Measurements from ENCODE around the gene TEC.
"Not testable (repeated sequence)": the region's sequence is repeated elsewhere in the genome, so short reads cannot be mapped to it uniquely, and the experiment has no call there.

Gene TEC

GRCh38 chr4:48243887-48244286, 25.8 kb downstream of the TEC start:
- no peak for DNase-seq (ENCODE audit: extremely low read depth in 1 of 2, low read depth in 1 of 2)

- no peak for DNase-seq (ENCODE audit: extremely low read depth in 1 of 2, low read depth in 1 of 2)
Measured at GRCh38 chr4:48243429-48243828, 26.2 kb downstream of the TEC start.

- no peak for DNase-seq (ENCODE audit: extremely low read depth in 1 of 2, low read depth in 1 of 2)
Measured at GRCh38 chr4:48242511-48243195, 27.0 kb downstream of the TEC start.

GRCh38 chr4:48241731-48242130, 27.9 kb downstream of the TEC start:
- no peak for DNase-seq (ENCODE audit: extremely low read depth in 1 of 2, low read depth in 1 of 2)

GRCh38 chr4:48237996-48238645, 31.5 kb downstream of the TEC start:
- no peak for DNase-seq (ENCODE audit: extremely low read depth in 1 of 2, low read depth in 1 of 2)

- no peak for DNase-seq (ENCODE audit: extremely low read depth in 1 of 2, low read depth in 1 of 2)
Measured at GRCh38 chr4:48235050-48235449, 34.6 kb downstream of the TEC start.

- DNase-seq (ENCODE audit: extremely low read depth in 1 of 2, low read depth in 1 of 2): no peak
Measured at GRCh38 chr4:48234575-48234974, 35.1 kb downstream of the TEC start.

GRCh38 chr4:48228949-48229348, 40.7 kb downstream of the TEC start:
- no peak for DNase-seq (ENCODE audit: extremely low read depth in 1 of 2, low read depth in 1 of 2)

- DNase-seq (ENCODE audit: extremely low read depth in 1 of 2, low read depth in 1 of 2): no peak
Measured at GRCh38 chr4:48227662-48228061, 42.0 kb downstream of the TEC start.

- no peak for DNase-seq (ENCODE audit: extremely low read depth in 1 of 2, low read depth in 1 of 2)
Measured at GRCh38 chr4:48226199-48226598, 43.4 kb downstream of the TEC start.

GRCh38 chr4:48225368-48226141, 44.1 kb downstream of the TEC start:
- DNase-seq (ENCODE audit: extremely low read depth in 1 of 2, low read depth in 1 of 2): no peak

- no peak for DNase-seq (ENCODE audit: extremely low read depth in 1 of 2, low read depth in 1 of 2)
Measured at GRCh38 chr4:48224606-48225005, 45.0 kb downstream of the TEC start.

GRCh38 chr4:48223633-48224295, 45.9 kb downstream of the TEC start:
- no peak for DNase-seq (ENCODE audit: extremely low read depth in 1 of 2, low read depth in 1 of 2)

- DNase-seq (ENCODE audit: extremely low read depth in 1 of 2, low read depth in 1 of 2): no peak
Measured at GRCh38 chr4:48222491-48222890, 47.1 kb downstream of the TEC start.

- not testable (repeated sequence) for DNase-seq (ENCODE audit: extremely low read depth in 1 of 2, low read depth in 1 of 2)
Measured at GRCh38 chr4:48219430-48219829, 50.2 kb downstream of the TEC start.

GRCh38 chr4:48216563-48216962, 53.1 kb downstream of the TEC start:
- no peak for DNase-seq (ENCODE audit: extremely low read depth in 1 of 2, low read depth in 1 of 2)

- no peak for DNase-seq (ENCODE audit: extremely low read depth in 1 of 2, low read depth in 1 of 2)
Measured at GRCh38 chr4:48215977-48216376, 53.7 kb downstream of the TEC start.

- DNase-seq (ENCODE audit: extremely low read depth in 1 of 2, low read depth in 1 of 2): no peak
Measured at GRCh38 chr4:48212165-48212564, 57.5 kb downstream of the TEC start.

- DNase-seq (ENCODE audit: extremely low read depth in 1 of 2, low read depth in 1 of 2): no peak
Measured at GRCh38 chr4:48210966-48211328, 58.7 kb downstream of the TEC start.

- DNase-seq (ENCODE audit: extremely low read depth in 1 of 2, low read depth in 1 of 2): no peak
Measured at GRCh38 chr4:48205626-48206025, 64.0 kb downstream of the TEC start.

GRCh38 chr4:48205107-48205506, 64.5 kb downstream of the TEC start:
- DNase-seq (ENCODE audit: extremely low read depth in 1 of 2, low read depth in 1 of 2): no peak

- no peak for DNase-seq (ENCODE audit: extremely low read depth in 1 of 2, low read depth in 1 of 2)
Measured at GRCh38 chr4:48203819-48204218, 65.8 kb downstream of the TEC start.
